GM23338 (cell line): ENCODE measurements around the gene VEGFD. TPM values are rescaled to one million over a fixed set of nuclear protein-coding genes. Genes with fewer than 3 reads are reported as not detected.

Source experiments
- ATAC-seq: fragments of 200-7000 bp; cut with Tn5 transposase; 3 replicates; pipeline ENCODE4 v1.9.1; 2020
- DNase-seq: peaks from one replicate; pipeline ENCODE4 v3.0.0-alpha.2; 2015; ENCODE audit warnings: low spot score
- H2AFZ ChIP-seq: fragments of 200-600 bp; sonication (generic); 2 replicates; pipeline ENCODE4 v1.8.0; 2016; ENCODE audit warnings: antibody characterized with exemption, mild to moderate bottlenecking, moderate library complexity
- H3F3A ChIP-seq: fragments of 200-600 bp; sonication (generic); replicated peaks from 2 replicates; pipeline ENCODE4 v1.8.0; 2017; ENCODE audit warnings: antibody characterized with exemption, mixed run types, low read depth
- H3K27ac ChIP-seq: fragments of 200-600 bp; sonication (generic); 2 replicates; pipeline ENCODE4 v1.6.1; 2016; ENCODE audit warnings: low read depth
- H3K27me3 ChIP-seq: fragments of 200-600 bp; sonication (generic); 2 replicates; pipeline ENCODE4 v1.8.0; 2016; ENCODE audit warnings: mild to moderate bottlenecking, mixed run types, moderate library complexity; ENCODE audit not compliant: insufficient read depth
- H3K36me3 ChIP-seq: fragments of 200-600 bp; sonication (generic); 2 replicates; pipeline ENCODE4 v1.8.0; 2016; ENCODE audit warnings: mild to moderate bottlenecking; ENCODE audit not compliant: insufficient read depth
- H3K4me1 ChIP-seq: fragments of 200-600 bp; sonication (generic); 2 replicates; pipeline ENCODE4 v1.8.0; 2016; ENCODE audit warnings: mild to moderate bottlenecking, moderate library complexity; ENCODE audit not compliant: insufficient read depth
- H3K4me2 ChIP-seq: fragments of 200-600 bp; sonication (generic); 2 replicates; pipeline ENCODE4 v1.7.1; 2017; ENCODE audit warnings: mixed run types
- H3K4me3 ChIP-seq: fragments of 200-600 bp; sonication (generic); 2 replicates; pipeline ENCODE4 v1.6.1; 2016; ENCODE audit warnings: mixed run types
- H3K79me2 ChIP-seq: fragments of 200-600 bp; sonication (generic); replicated peaks from 2 replicates; pipeline ENCODE4 v1.8.0; 2017; ENCODE audit warnings: mild to moderate bottlenecking; ENCODE audit not compliant: insufficient read depth
- H3K9me2 ChIP-seq: fragments of 200-600 bp; sonication (generic); 2 replicates; pipeline ENCODE4 v1.8.0; 2017; ENCODE audit not compliant: insufficient read depth
- H4K20me1 ChIP-seq: fragments of 200-600 bp; sonication (generic); replicated peaks from 2 replicates; pipeline ENCODE4 v1.8.0; 2017; ENCODE audit warnings: mild to moderate bottlenecking; ENCODE audit not compliant: insufficient read depth
- H3K27ac Mint-ChIP-seq: 2 replicates; pipeline ENCODE4 v1.8.0; 2020; ENCODE audit warnings: inconsistent platforms, mild to moderate bottlenecking, moderate library complexity, mixed read lengths
- H3K27me3 Mint-ChIP-seq: 3 replicates; pipeline ENCODE4 v1.8.0; 2022; ENCODE audit warnings: low read depth, mild to moderate bottlenecking, moderate library complexity, mixed read lengths, inconsistent platforms; ENCODE audit not compliant: insufficient read depth, poor library complexity
- H3K36me3 Mint-ChIP-seq: 3 replicates; pipeline ENCODE4 v1.8.0; 2021; ENCODE audit warnings: low read depth, mild to moderate bottlenecking, inconsistent platforms, moderate library complexity, mixed read lengths
- H3K4me1 Mint-ChIP-seq: 3 replicates; pipeline ENCODE4 v1.8.0; 2020; ENCODE audit warnings: mild to moderate bottlenecking, inconsistent platforms, mixed read lengths
- H3K4me3 Mint-ChIP-seq: 3 replicates; pipeline ENCODE4 v1.8.0; 2021; ENCODE audit warnings: moderate library complexity, mild to moderate bottlenecking, inconsistent platforms, mixed read lengths
- H3K9me3 Mint-ChIP-seq: 3 replicates; pipeline ENCODE4 v1.8.0; 2020; ENCODE audit warnings: moderate library complexity, mild to moderate bottlenecking, inconsistent platforms, mixed read lengths
- CREB1 ChIP-seq: fragments of 250-450 bp; sonication (Bioruptor Pico); IDR thresholded peaks from 2 replicates; pipeline ENCODE4 v1.5.0; 2020; ENCODE audit warnings: low read depth, mild to moderate bottlenecking, moderate library complexity
- ETS1 ChIP-seq: IDR thresholded peaks from 2 replicates; pipeline ENCODE4 v1.6.1; 2016; ENCODE audit warnings: antibody characterized with exemption
- EZH2phosphoT487 ChIP-seq: fragments of 200-600 bp; sonication (generic); IDR thresholded peaks from one replicate; pipeline ENCODE4 v1.8.1; 2018; ENCODE audit warnings: antibody characterized with exemption; ENCODE audit not compliant: unreplicated experiment
- NANOG ChIP-seq: IDR thresholded peaks from 2 replicates; pipeline ENCODE4 v1.6.1; 2016; ENCODE audit warnings: antibody characterized with exemption, borderline replicate concordance
- POLR2AphosphoS5 ChIP-seq: IDR thresholded peaks from 2 replicates; pipeline ENCODE4 v1.6.1; 2016; ENCODE audit warnings: antibody characterized with exemption, low read depth
- STAT1 ChIP-seq: IDR thresholded peaks from one replicate; pipeline ENCODE4 v1.6.1; 2016; ENCODE audit warnings: antibody characterized with exemption; ENCODE audit not compliant: unreplicated experiment
- ZNF331 ChIP-seq: fragments of 250-450 bp; sonication (Bioruptor Pico); IDR thresholded peaks from 2 replicates; pipeline ENCODE4 v1.5.0; 2020; ENCODE audit warnings: low read depth, mild to moderate bottlenecking, moderate library complexity
- ZNF462 ChIP-seq: fragments of 250-450 bp; sonication (Bioruptor Pico); IDR thresholded peaks from 2 replicates; pipeline ENCODE4 v1.5.0; 2020; ENCODE audit warnings: mild to moderate bottlenecking, moderate library complexity
- polyA plus RNA-seq: library from polyadenylated mRNA; unstranded; fragments of >200 nt; fragmentation: Nextera tagmentation; extraction: Ambion mirVana; gene quantifications from 2 replicates; pipeline ENCODE4 v1.2.1, GENCODE V29; 2016
- total RNA-seq: library from RNA; depleted of rRNA; stranded (reverse); fragments of >200 nt; shearing (Covaris generic); gene quantifications from 2 replicates; pipeline ENCODE4 v1.2.3, GENCODE V29; 2014
- TF ChIP-seq, protein P1 (sequence below): IDR thresholded peaks from one replicate; pipeline ENCODE4 v1.6.1; 2018; ENCODE audit warnings: antibody characterized with exemption; ENCODE audit not compliant: unreplicated experiment

The VEGFD gene
- total and polyA plus RNA-seq, 2 experiments from 2014 or later, result 0.13 TPM; not detected in 1

DNA sequence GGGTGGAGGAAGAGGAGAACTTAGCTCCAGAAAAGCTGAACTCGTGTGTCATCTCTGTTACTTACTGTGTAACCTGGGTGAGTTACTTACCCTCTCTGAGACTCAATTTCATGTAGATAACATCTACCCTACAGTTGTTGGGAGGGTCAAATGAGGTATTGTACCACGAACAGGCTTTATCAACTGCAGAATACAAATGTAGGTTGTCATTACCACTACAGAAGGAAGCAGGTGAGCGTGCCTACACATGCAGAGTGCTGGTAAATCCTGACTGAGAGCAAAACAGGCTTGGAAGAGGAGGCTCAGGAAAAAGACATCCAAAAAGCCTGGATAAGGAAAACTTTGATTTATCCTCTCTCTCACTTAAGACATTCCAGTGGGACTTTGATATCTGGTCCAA lies 56.1 kb downstream of the VEGFD start:
- ATAC-seq (no peak), DNase-seq (no peak)
- Histone ChIP-seq H3K4me3 (no peak overlapping the region), H2AFZ (no peak overlapping the region), H3K27me3 (no peaks in the 10 kb centered on the region), H3K79me2 (no peaks in the 10 kb centered on the region), H4K20me1 (no peaks in the 10 kb centered on the region), H3K4me1 (no peaks in the 10 kb centered on the region), H3K4me2 (no peak overlapping the region), H3K36me3 (no peaks in the 10 kb centered on the region; the same call in 1 of the 2 replicates), H3K27ac (no peak overlapping the region), H3F3A (no peaks in the 10 kb centered on the region), H3K9me2 (no peaks in the 10 kb centered on the region)
- TF ChIP-seq NANOG (no peak), EZH2phosphoT487 (no peak), ZNF331 (CRISPR knock-in tag) (no peak), ZNF462 (no peak), CREB1 (CRISPR knock-in tag) (no peak), ETS1 (no peak), POLR2AphosphoS5 (no peak), STAT1 (no peak)
- TF ChIP-seq, protein P1, sequence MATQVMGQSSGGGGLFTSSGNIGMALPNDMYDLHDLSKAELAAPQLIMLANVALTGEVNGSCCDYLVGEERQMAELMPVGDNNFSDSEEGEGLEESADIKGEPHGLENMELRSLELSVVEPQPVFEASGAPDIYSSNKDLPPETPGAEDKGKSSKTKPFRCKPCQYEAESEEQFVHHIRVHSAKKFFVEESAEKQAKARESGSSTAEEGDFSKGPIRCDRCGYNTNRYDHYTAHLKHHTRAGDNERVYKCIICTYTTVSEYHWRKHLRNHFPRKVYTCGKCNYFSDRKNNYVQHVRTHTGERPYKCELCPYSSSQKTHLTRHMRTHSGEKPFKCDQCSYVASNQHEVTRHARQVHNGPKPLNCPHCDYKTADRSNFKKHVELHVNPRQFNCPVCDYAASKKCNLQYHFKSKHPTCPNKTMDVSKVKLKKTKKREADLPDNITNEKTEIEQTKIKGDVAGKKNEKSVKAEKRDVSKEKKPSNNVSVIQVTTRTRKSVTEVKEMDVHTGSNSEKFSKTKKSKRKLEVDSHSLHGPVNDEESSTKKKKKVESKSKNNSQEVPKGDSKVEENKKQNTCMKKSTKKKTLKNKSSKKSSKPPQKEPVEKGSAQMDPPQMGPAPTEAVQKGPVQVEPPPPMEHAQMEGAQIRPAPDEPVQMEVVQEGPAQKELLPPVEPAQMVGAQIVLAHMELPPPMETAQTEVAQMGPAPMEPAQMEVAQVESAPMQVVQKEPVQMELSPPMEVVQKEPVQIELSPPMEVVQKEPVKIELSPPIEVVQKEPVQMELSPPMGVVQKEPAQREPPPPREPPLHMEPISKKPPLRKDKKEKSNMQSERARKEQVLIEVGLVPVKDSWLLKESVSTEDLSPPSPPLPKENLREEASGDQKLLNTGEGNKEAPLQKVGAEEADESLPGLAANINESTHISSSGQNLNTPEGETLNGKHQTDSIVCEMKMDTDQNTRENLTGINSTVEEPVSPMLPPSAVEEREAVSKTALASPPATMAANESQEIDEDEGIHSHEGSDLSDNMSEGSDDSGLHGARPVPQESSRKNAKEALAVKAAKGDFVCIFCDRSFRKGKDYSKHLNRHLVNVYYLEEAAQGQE, result no peak
- peaks cover 7% of the 10 kb centered on the region; the same call in 1 of the 3 replicates for H3K36me3 Mint-ChIP-seq
- no peaks in the 10 kb centered on the region for H3K27me3 Mint-ChIP-seq
- no peak overlapping the region for H3K27ac Mint-ChIP-seq
- no peaks in the 10 kb centered on the region for H3K9me3 Mint-ChIP-seq
- H3K4me1 Mint-ChIP-seq, result no peaks in the 10 kb centered on the region
- no peak overlapping the region for H3K4me3 Mint-ChIP-seq
